Stomach (tissue), 9 donors: ENCODE results near the gene AR. TPM values are rescaled to one million over a fixed set of nuclear protein-coding genes. Genes with fewer than 3 reads are reported as not detected.

Source experiments
- DNase-seq, 2 donors: peaks; one replicate each; pipeline versions ENCODE4 v3.0.0 to v3.0.0-alpha.2; 2013 to 2019
- H3K27ac ChIP-seq, 5 donors: fragments of 200-600 bp in 4 of 5; sonication (generic) in 4 of 5; one replicate each; pipeline ENCODE4 v1.5.1; 2013 to 2019; ENCODE audit warnings: mild to moderate bottlenecking in 1 of 5, moderate library complexity in 1 of 5
- H3K27me3 ChIP-seq, 3 donors: fragments of 200-600 bp; sonication (generic); one replicate each; pipeline ENCODE4 v1.5.1; 2017 to 2019; ENCODE audit warnings: mixed run types in 1 of 3
- H3K36me3 ChIP-seq, 4 donors: fragments of 200-600 bp; sonication (generic); 1 replicate in 3 of 4; 2 replicates in 1 of 4; pipeline ENCODE4 v1.5.1; 2016 to 2019
- H3K4me1 ChIP-seq, 4 donors: fragments of 200-600 bp; sonication (generic); one replicate each; pipeline ENCODE4 v1.5.1; 2016 to 2019
- H3K4me3 ChIP-seq, 4 donors: fragments of 200-600 bp; sonication (generic) in 3 of 4; one replicate each; pipeline ENCODE4 v1.5.1; 2016 to 2019; ENCODE audit warnings: mild to moderate bottlenecking in 1 of 4
- H3K9me3 ChIP-seq, 4 donors: fragments of 200-600 bp; sonication (generic); one replicate each; pipeline ENCODE4 v1.5.1; 2016 to 2019
- CTCF ChIP-seq, 7 experiments: fragments of 450-650 bp in 4 of 7; fragments of 200-600 bp in 3 of 7; sonication (generic) in 3 of 7; IDR thresholded peaks; one replicate each; pipeline ENCODE4 v1.5.1; 2016 to 2019; ENCODE audit warnings: antibody characterized with exemption in 7 of 7, control low read depth in 2 of 7, mild to moderate bottlenecking in 1 of 7
- EP300 ChIP-seq: sonication (generic); formaldehyde crosslinking; IDR thresholded peaks from one replicate; pipeline ENCODE4 v1.6.1; 2017; ENCODE audit warnings: antibody characterized with exemption
- POLR2A ChIP-seq, 4 donors: fragments of 450-650 bp; IDR thresholded peaks; one replicate each; pipeline ENCODE4 v1.6.1; 2016; ENCODE audit warnings: antibody characterized with exemption in 4 of 4, control low read depth in 2 of 4, mild to moderate bottlenecking in 1 of 4, moderate library complexity in 1 of 4
- POLR2AphosphoS5 ChIP-seq, 3 donors: sonication (generic); formaldehyde crosslinking; IDR thresholded peaks; one replicate each; pipeline ENCODE4 v1.6.1; 2016; ENCODE audit warnings: antibody characterized with exemption in 3 of 3
- WGBS, 5 donors: extraction: QIAGEN DNeasy Blood & Tissue Kit in 3 of 5; methylation state at CpG; one replicate each; pipeline versions ENCODE4 v1.1.5 to v1.1.7; 2013 to 2018; 5-methylcytosine and 5-hydroxymethylcytosine counted together
- intact Hi-C: fragments of 100-400 bp; cut with DNase I; formaldehyde crosslinking; loops from one replicate; pipeline ENCODE4 v1.15.1; 2023; ENCODE audit warnings: low total_unique reads
- polyA plus RNA-seq, 3 donors: library from polyadenylated mRNA; stranded (reverse); fragments of 200-250 nt; gene quantifications; one replicate each; pipeline ENCODE4 v1.2.3, GENCODE V29; 2013
- total RNA-seq, 5 donors: library from RNA; depleted of rRNA; stranded (reverse); fragments of >200 nt; gene quantifications; one replicate each; pipeline versions ENCODE4 v1.1.0 to v1.2.3, GENCODE V29; 2014 to 2016
- donor health status: healthy with polysubstance abuse.
- donor health status: Bipolar disorder and iron deficiency.
- donor health status: healthy.

The AR gene
- total and polyA plus RNA-seq, 8 donors: 0.50 to 8.8 (median 1.4) TPM

- TF ChIP-seq POLR2A (IDR thresholded peaks at IDR 0.05): no peak
- TF ChIP-seq EP300: no peak
- no peak for TF ChIP-seq POLR2AphosphoS5 (IDR thresholded peaks at IDR 0.05)
- TF ChIP-seq CTCF (IDR thresholded peaks at IDR 0.05): no peak
- H3K4me1 ChIP-seq: no peaks in the 10 kb centered on the region
- no peaks in the 10 kb centered on the region for H3K27me3 ChIP-seq
- DNase-seq: no peak
- intact Hi-C loops: no loop called here
- WGBS, 5 donors: 69 to 79% (median 71%) methylated on average over 1 of the region's 1 CpG
- H3K9me3 ChIP-seq: no peaks in the 10 kb centered on the region
- H3K27ac ChIP-seq: no peak overlapping the region
- no peaks in the 10 kb centered on the region for H3K36me3 ChIP-seq
- no peak overlapping the region for H3K4me3 ChIP-seq
Measured at GRCh38 chrX:67583171-67583570, 39.4 kb downstream of the AR start.

GRCh38 chrX:67585401-67585800 lies 41.6 kb downstream of the AR start:
- H3K4me3 ChIP-seq: no peak overlapping the region
- no peak overlapping the region for H3K27ac ChIP-seq
- intact Hi-C loops: no loop called here
- no peaks in the 10 kb centered on the region for H3K27me3 ChIP-seq
- H3K36me3 ChIP-seq: no peaks in the 10 kb centered on the region
- no peaks in the 10 kb centered on the region for H3K4me1 ChIP-seq
- 60 to 77% (median 67%) methylated on average over 3 of the region's 3 CpGs for WGBS, 5 donors
- TF ChIP-seq CTCF (IDR thresholded peaks at IDR 0.05): no peak
- TF ChIP-seq POLR2AphosphoS5 (IDR thresholded peaks at IDR 0.05): no peak
- TF ChIP-seq EP300: no peak
- no peak for TF ChIP-seq POLR2A (IDR thresholded peaks at IDR 0.05)
- no peak for DNase-seq
- H3K9me3 ChIP-seq: no peaks in the 10 kb centered on the region

- TF ChIP-seq EP300 (no peak), POLR2AphosphoS5 (IDR thresholded peaks at IDR 0.05) (no peak), CTCF (IDR thresholded peaks at IDR 0.05) (no peak), POLR2A (IDR thresholded peaks at IDR 0.05) (no peak)
- H3K4me3 ChIP-seq: no peak overlapping the region
- no peaks in the 10 kb centered on the region for H3K4me1 ChIP-seq
- no peaks in the 10 kb centered on the region for H3K9me3 ChIP-seq
- WGBS, 5 donors: 90 to 96% (median 92%) methylated on average over 3 of the region's 3 CpGs
- no peaks in the 10 kb centered on the region for H3K27me3 ChIP-seq
- no peak overlapping the region for H3K27ac ChIP-seq
- DNase-seq: no peak
- intact Hi-C loops: no loop called here
- no peaks in the 10 kb centered on the region for H3K36me3 ChIP-seq
Measured at GRCh38 chrX:67587946-67588624, 44.3 kb downstream of the AR start.

GRCh38 chrX:67596839-67597790 lies 53.3 kb downstream of the AR start:
- no peaks in the 10 kb centered on the region for H3K27me3 ChIP-seq
- WGBS, 5 donors: 24 to 46% (median 38%) methylated on average over 3 of the region's 3 CpGs

More at GRCh38 chrX:67596839-67597790, 53.3 kb downstream of the AR start:
- intact Hi-C loops: no loop called here
- H3K4me1 ChIP-seq: no peaks in the 10 kb centered on the region
- H3K36me3 ChIP-seq: no peaks in the 10 kb centered on the region
- no peak overlapping the region for H3K4me3 ChIP-seq
- no peak for TF ChIP-seq EP300
- TF ChIP-seq POLR2A (IDR thresholded peaks at IDR 0.05): no peak
- no peak for TF ChIP-seq CTCF (IDR thresholded peaks at IDR 0.05)
- TF ChIP-seq POLR2AphosphoS5 (IDR thresholded peaks at IDR 0.05): no peak
- H3K27ac ChIP-seq: no peak overlapping the region
- DNase-seq: no peak
- H3K9me3 ChIP-seq: no peaks in the 10 kb centered on the region
